ENCODE results near the gene JPH4.

Gene JPH4

DNA sequence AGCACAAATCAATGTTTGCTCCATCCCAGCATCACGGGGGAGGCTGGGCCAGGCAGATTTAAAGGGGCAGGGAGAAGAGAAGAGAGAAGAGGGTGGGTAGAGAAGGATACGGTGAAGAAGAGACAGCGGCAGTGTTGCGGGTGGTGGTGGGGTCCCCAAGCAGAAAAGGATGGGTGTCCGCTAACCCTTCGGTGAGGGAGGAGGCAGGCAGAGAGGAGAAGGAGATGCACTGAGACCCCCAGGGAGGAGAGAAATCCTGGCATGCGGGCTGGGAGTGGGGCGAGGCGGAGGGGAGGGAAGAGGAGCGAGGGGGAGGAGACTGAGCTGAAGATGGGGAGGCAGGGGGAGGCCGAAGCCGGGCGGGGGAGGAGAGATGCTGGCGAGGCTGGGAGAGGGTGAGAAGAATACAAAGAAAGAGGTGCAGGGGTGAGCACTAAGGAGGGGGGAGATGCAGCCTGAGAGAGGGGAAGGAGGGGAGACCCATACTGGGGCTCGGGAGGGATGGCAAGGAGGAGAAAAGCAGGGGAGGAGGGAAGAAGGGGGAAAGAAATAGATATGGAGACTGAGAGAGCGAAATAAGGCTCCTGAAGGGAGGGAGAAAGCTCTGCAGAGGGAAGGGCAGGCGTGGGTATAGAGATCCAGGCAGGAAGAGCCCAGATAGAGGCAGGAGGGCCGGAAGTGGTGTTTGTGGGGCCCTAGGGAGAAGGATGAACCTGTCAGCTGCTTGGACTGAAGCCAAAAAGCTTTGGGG lies at the start of gene JPH4:
Gene JPH4, minus strand, starts transcription at position 231 of the 751 bp plus-strand sequence. CDS start 1,337 bp downstream, outside the sequence.
- ATAC-seq (no peak), DNase-seq (ENCODE audit: low spot score in 2 of 2) (no peak)
- Mint-ChIP-seq H3K36me3 (no peaks in the 10 kb centered on the region), H3K4me3 (peak within 1 kb of the TSS; percentile 42), H3K27ac (no peak within 1 kb of the TSS), H3K9me3 (no peaks in the 10 kb centered on the region), H3K4me1 (peaks cover 20% of the 10 kb centered on the region)

DNA sequence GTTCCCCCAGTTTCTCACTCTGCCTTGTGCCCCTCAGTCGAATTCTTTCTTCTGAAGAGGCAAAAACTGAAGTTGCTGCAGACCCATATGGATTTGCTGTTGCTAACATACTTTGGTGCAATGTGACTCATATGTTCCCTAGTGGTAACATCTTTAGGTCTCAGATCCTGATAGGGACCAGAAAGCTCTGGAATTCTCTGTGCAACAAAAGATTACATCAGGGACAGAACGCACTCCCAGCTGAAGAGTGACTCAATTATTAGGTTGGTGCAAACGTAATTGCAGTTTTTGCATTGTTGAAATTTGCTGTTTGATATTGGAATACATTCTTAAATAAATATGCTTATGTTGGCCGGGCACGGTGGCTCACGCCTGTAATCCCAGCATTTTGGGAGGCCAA lies 49.4 kb upstream of the JPH4 start:
- DNase-seq (ENCODE audit: low spot score in 2 of 2) (no peak), ATAC-seq (no peak)
- Mint-ChIP-seq H3K4me3 (no peak overlapping the region), H3K27ac (no peak overlapping the region), H3K9me3 (peaks cover 7% of the 10 kb centered on the region), H3K4me1 (peaks cover 22% of the 10 kb centered on the region), H3K36me3 (no peaks in the 10 kb centered on the region)

DNA sequence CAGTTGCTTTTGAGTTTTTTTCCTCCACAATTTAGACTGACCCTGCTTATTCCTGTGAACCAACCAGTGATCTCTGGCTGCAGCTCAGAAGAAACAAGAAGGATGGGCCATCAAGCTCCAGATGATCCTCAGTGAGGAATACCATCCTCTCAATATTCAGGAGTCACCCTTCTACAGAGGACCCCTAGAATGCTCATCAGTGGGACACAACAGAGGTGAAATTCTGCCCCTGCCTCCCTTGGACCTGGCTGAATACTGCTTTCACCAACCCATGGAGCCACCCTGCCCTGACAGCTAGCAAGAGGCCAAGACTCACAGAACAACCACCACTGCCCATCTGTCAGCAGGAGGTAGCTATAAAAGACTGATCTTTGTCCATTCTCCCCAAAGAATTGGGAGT lies 48.4 kb upstream of the JPH4 start:
- Mint-ChIP-seq H3K36me3 (no peaks in the 10 kb centered on the region), H3K9me3 (peaks cover 7% of the 10 kb centered on the region), H3K4me1 (peaks cover 17% of the 10 kb centered on the region), H3K4me3 (no peak overlapping the region), H3K27ac (no peak overlapping the region)
- ATAC-seq: no peak
- no peak for DNase-seq (ENCODE audit: low spot score in 2 of 2)

DNA sequence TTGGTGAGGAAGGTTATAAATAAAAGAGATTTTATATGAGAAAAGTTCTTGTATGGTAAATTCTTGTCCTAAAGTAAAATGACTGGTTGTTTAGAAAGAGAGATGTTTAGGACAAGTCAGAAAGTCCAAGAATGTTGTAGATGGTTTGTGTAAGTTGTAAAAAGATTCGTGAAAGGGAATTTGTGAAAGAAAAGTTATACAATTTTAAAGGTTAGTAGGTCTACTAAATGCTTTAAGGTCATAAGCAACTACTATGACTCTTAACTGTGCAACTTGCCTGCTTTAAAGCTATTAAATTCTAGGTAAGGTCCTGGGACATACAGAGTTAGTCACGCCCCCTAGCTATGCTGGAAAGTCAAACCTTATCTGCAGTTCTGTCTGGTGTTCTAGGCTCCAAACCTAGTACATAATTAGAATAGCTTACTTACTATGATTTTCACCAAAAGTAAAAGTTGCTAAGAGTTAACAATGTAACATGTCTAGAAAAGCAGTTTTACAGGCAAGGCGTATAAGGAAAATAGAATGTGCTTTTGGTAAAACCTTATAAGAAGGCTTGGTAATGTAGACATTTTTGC lies 46.3 kb upstream of the JPH4 start:
- Mint-ChIP-seq H3K4me3 (no peak overlapping the region), H3K36me3 (no peaks in the 10 kb centered on the region), H3K9me3 (peaks cover 7% of the 10 kb centered on the region), H3K27ac (no peak overlapping the region), H3K4me1 (peaks cover 4% of the 10 kb centered on the region)
- ATAC-seq: no peak
- no peak for DNase-seq (ENCODE audit: low spot score in 2 of 2)

DNA sequence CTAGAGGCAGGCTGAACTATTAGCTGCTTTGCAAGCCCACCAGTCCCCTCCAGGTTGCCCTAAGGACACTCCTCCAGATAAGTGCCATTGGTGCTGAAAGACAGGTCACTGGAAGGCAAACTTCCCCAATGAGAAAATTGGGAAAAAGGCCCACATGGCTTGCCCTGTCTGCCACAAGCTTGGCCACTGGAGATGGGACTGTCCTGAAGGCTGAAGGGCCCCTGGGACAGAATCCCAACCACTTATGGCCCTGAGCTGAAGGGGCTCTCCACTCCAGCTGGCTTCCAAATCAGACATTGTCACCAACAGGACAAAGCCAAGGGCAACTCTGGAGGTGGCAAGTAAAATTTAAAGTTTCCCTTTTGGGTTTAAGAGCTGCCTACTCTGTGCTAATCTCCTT lies 45.4 kb upstream of the JPH4 start:
- peaks cover 7% of the 10 kb centered on the region for H3K9me3 Mint-ChIP-seq
- DNase-seq (ENCODE audit: low spot score in 2 of 2) (no peak), ATAC-seq (no peak)
- H3K27ac Mint-ChIP-seq: no peak overlapping the region
- H3K4me3 Mint-ChIP-seq: no peak overlapping the region
- no peaks in the 10 kb centered on the region for H3K36me3 Mint-ChIP-seq
- H3K4me1 Mint-ChIP-seq: peaks cover 3% of the 10 kb centered on the region

DNA sequence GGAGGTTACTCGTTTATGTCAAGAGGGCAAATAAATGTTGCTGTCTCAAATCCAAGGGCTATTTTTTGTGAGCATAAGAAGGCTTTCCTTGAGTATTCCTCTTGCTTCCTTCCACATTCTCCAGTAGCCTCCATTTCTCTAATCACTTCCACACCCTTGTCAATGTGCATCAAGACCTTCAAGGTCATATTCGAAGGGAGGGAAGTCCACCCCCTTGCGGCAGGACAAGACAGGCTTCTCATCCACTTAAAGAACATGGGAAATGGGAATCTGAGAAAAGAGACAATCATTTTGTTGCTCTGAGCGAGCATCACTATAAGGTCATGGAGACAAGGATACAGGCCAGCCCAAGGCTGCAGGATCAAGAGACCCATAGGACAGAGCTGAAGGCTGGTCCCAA lies 44.4 kb upstream of the JPH4 start:
- no peak for ATAC-seq
- Mint-ChIP-seq H3K9me3 (peaks cover 7% of the 10 kb centered on the region), H3K36me3 (no peaks in the 10 kb centered on the region), H3K4me3 (no peak overlapping the region), H3K27ac (no peak overlapping the region), H3K4me1 (peaks cover 5% of the 10 kb centered on the region)
- DNase-seq (ENCODE audit: low spot score in 2 of 2): no peak

DNA sequence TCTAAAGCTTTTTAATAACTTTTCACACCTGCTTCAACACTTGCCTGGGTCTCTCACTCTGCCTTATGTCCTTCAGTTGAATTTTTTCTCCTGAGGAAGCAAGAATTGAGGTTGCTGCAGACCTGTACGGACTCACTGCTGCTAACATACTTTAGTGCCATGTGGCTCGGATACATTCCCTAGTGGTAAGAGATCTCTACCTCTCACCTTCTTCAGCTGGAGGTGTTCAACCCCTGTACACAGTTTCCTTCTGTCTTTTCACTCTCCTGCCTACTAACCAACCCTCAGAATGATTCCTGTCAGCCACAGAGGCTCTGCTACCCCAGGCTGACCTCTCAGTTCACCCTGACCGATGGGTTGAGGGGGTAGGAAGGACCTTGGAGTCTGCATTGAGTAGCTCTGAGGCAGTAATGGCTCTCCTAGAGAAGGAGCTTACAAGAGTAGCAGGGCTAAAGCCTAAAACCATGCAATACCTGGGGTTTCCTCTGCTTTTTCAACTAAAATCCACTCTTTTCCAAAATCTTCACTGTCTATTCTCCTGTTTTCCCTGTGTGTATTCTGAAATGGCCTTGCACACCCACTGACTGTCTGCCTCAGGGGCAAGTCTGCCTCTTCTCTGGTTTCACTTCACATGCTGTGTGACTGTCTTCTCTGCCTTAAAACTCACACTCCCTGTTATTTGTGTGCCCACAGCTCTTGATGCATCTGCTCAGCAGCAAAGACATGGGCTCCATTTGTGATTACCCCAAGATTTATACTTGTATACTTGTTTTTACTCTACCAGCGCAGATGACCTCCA lies 43.5 kb upstream of the JPH4 start:
- Mint-ChIP-seq H3K9me3 (peaks cover 7% of the 10 kb centered on the region), H3K27ac (no peak overlapping the region), H3K4me1 (peaks cover 5% of the 10 kb centered on the region), H3K4me3 (no peak overlapping the region), H3K36me3 (no peaks in the 10 kb centered on the region)
- ATAC-seq (no peak), DNase-seq (ENCODE audit: low spot score in 2 of 2) (no peak)

DNA sequence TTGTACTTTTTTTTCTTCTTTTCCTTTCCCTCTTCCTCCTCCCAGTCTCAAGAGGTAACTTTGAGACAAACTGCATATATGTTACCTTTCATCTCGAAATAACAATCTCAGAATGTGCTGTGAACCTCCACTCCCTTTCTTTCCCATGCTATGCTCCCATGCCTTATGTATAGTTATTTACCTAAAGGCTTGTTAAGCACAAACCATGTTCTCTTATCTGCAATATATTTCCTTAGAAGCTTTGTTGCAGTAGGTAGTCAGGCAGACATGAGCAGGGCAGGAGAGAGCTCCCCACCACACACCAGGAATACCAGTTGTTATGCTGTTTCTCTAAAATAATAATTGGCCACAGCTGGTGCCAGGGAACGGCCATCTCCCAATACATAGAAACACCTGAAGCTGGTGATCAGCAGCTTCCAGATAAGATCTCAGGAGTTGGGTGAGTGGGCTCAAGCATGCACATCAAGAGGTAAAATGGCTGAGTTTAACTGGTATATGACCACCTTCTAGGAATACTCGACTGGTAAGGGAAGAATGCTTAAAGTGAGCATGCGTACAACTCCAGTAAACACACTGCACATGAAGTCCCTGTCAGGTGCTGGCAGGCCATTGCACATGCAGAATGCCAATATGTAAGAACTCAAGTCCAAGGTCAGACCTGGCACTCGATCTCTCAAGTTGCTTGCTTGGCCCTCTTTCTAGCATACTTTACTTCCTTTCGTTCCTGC lies 42.8 kb upstream of the JPH4 start:
- ATAC-seq (no peak), DNase-seq (ENCODE audit: low spot score in 2 of 2) (no peak)
- Mint-ChIP-seq H3K9me3 (peaks cover 7% of the 10 kb centered on the region), H3K4me1 (peaks cover 5% of the 10 kb centered on the region), H3K36me3 (no peaks in the 10 kb centered on the region), H3K4me3 (no peak overlapping the region), H3K27ac (no peak overlapping the region)

DNA sequence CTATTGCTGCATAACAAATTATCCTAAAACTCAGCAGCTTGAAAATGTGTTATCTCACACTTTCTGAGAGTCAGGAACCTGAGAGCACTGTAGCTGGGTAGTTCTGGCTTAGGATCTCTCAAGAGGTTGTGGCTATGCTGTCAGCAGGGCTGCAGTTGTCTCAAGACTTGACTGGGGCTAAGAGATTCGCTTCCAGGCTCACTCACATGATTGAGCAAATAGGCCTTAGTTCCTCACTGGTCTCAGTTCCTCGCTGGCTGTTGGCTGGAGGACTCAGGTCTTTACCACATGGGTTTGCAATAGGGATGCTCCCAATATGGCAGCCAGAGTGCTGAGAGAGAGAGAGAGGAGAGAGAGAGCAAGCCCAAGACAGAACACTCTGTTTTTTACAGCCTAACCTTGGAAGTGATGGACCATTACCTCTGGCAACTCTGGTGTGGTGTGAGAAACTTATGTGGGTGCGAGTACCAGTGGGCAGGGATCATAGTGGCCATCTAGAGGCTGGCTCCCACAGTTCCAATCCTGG lies 41.6 kb upstream of the JPH4 start:
- peaks cover 5% of the 10 kb centered on the region for H3K4me1 Mint-ChIP-seq
- no peaks in the 10 kb centered on the region for H3K36me3 Mint-ChIP-seq
- DNase-seq (ENCODE audit: low spot score in 2 of 2) (no peak), ATAC-seq (no peak)
- H3K27ac Mint-ChIP-seq: no peak overlapping the region
- H3K4me3 Mint-ChIP-seq: no peak overlapping the region
- H3K9me3 Mint-ChIP-seq: peaks cover 5% of the 10 kb centered on the region

DNA sequence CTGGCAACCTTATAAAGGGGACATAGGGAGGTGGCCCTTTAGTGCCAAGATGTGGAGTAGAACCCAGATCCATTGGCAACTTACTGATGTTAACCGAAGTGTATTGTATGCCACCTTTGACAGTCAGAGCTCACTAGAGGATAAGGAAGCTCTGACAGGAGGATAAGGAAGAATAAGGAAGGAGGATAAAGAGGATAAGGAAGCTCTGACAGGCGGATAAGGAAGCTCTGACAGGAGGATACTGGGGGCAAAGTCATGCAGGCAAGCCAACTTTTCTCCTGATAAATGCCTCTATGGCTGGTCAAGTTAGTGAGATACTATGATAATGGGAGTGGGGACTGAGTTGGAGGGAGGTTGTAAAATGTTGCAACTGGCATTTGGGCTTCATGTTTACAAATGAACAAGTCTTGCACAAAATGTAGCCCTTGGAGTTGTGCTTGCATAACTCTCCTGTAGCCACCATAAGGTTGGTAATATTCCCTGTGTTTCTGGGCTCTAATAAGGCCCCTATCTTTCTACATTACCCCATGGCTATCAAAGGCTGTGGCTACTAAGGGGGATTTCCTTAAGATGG lies 39.9 kb upstream of the JPH4 start:
- H3K4me3 Mint-ChIP-seq: no peak overlapping the region
- no peaks in the 10 kb centered on the region for H3K36me3 Mint-ChIP-seq
- H3K4me1 Mint-ChIP-seq: peaks cover 16% of the 10 kb centered on the region
- no peaks in the 10 kb centered on the region for H3K9me3 Mint-ChIP-seq
- ATAC-seq (no peak), DNase-seq (ENCODE audit: low spot score in 2 of 2) (no peak)
- H3K27ac Mint-ChIP-seq: no peak overlapping the region

DNA sequence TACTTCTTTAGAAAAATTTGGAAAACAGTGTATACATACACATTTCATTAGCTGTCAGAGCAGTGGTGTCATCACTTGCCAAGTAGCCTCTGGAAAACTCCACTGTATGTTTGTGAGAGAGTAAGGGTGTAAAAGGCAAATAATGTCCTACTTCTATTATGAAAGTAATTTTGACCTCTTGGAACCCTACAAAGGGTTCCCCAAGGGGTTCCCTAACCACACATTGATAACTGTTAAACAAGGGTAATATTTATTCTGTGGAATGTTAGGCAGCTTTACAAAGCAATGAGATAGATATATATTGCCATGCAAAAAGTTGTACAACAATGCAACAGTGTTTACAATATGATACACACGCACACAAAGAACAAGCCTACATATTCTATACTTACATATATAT lies 38.9 kb upstream of the JPH4 start:
- Mint-ChIP-seq H3K9me3 (no peaks in the 10 kb centered on the region), H3K27ac (no peak overlapping the region), H3K36me3 (no peaks in the 10 kb centered on the region), H3K4me1 (peaks cover 16% of the 10 kb centered on the region), H3K4me3 (no peak overlapping the region)
- ATAC-seq: no peak
- DNase-seq (ENCODE audit: low spot score in 2 of 2): no peak

DNA sequence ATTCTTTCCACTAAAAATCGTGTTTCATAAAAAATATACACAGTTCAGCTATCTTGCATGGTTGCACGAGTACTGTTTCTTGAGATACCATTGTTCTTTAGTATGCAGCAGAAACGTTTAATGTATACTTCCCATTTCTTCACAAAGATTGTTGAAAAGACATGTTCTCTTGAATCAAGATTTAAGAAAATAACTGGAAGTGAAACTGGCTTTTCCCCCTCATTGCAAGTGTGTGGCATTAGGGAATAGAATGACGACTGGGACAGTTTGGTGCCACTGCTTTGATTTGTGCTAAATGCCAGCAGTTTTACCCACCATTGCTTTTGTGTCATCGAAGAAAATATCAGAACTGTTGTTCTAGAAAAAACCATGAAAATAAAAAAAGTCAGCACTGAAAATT lies 37.3 kb upstream of the JPH4 start:
- Mint-ChIP-seq H3K4me1 (peaks cover 16% of the 10 kb centered on the region), H3K36me3 (no peaks in the 10 kb centered on the region), H3K27ac (no peak overlapping the region), H3K4me3 (no peak overlapping the region), H3K9me3 (no peaks in the 10 kb centered on the region)
- ATAC-seq: no peak
- no peak for DNase-seq (ENCODE audit: low spot score in 2 of 2)

DNA sequence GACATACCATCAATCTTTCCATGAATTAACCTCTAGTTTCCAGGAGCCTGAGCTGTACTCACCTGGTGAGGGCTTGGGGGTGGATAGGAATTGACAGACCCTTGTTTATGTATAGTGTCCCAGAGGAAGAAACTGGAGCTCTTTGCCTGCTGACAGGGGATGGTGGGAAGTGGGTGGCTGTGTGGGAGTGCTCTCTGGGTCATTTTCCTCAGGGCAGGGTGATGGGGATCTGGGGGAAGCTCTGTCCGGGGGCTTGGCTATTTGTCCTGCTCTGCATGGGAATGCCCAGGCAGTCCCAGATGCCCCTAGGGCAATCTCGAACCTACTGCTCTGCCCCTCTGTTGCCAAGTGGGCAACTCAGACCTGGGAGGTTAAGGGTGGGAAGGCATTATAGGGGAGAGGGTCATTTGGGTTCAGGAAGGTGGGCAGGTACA lies 35.8 kb upstream of the JPH4 start:
- no peak overlapping the region for H3K4me3 Mint-ChIP-seq
- DNase-seq (ENCODE audit: low spot score in 2 of 2) (no peak), ATAC-seq (no peak)
- H3K36me3 Mint-ChIP-seq: no peaks in the 10 kb centered on the region
- peak overlapping the region; percentile 75 for H3K27ac Mint-ChIP-seq
- H3K9me3 Mint-ChIP-seq: no peaks in the 10 kb centered on the region
- peaks cover 25% of the 10 kb centered on the region for H3K4me1 Mint-ChIP-seq

DNA sequence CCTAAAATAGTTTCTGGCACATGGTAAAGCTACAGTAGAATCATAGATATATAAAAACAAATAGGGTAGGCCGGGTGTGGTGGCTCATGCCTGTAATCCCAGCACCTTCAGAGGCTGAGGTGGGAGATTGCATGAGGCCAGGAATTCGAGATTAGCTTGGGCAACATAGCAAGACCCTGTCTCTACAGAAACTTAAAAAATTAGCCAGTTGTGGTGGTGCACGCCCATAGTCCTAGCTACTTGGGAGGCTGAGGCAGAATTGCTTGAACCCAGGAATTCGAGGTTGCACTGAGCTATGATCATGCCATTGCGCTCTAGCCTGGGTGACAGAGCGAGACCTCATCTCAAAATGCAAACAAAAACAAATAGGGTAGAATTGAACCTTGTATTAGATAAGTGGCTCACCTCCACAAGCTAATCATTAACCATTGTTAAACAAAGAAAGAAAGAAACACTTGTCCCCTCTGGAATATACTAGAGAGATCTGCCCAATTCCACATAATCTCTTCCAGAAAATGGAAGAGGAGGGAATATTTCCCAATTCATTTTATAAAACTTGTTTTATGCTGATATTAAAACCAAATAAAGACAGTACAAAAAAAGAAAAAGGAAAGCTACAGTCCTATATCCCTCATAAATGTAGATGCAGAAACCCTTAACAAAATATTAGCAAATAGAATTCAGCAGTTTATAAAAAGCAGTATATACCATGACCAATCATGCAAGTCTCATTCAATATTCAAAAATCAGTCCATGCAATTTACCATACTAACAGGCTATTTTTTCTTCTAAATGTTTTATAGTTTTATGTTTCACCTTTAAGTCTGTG lies 34.9 kb upstream of the JPH4 start:
- H3K4me3 Mint-ChIP-seq: no peak overlapping the region
- peaks cover 29% of the 10 kb centered on the region for H3K4me1 Mint-ChIP-seq
- DNase-seq (ENCODE audit: low spot score in 2 of 2) (no peak), ATAC-seq (no peak)
- no peaks in the 10 kb centered on the region for H3K36me3 Mint-ChIP-seq
- H3K9me3 Mint-ChIP-seq: peaks cover 5% of the 10 kb centered on the region
- peak overlapping the region; percentile 75 for H3K27ac Mint-ChIP-seq

All from stimulated activated effector memory CD8-positive, alpha-beta T cell treated with anti-CD3 and anti-CD28 coated beads, Interleukin-12 subunit alpha, Interleukin-12 subunit beta, amount 100 ng/mL, for 72 hours (primary cell).